ENCODE data around the gene EPN3. TPM values are rescaled to one million over a fixed set of nuclear protein-coding genes. Genes with fewer than 3 reads are reported as not detected.

Gene EPN3
- total and polyA plus RNA-seq, 2 donors (not counting 1 experiment from before 2014, with no cell fraction given): not detected

GRCh38 chr17:50584116-50584515 is 51.6 kb downstream of the EPN3 start:
- peaks cover 0 to 8% (median 3%) of the 10 kb centered on the region in 4 experiments for H3K27me3 ChIP-seq (replicated peaks in 1 of 4; ENCODE audit: control extremely low read depth in 1 of 4, control insufficient read depth in 3 of 4, insufficient read depth in 4 of 4, low read length in 3 of 4)
- no peak overlapping the region for H3K9ac ChIP-seq (ENCODE audit: low read length)
- H3K4me2 ChIP-seq (replicated peaks; ENCODE audit: low read depth, low read length, poor library complexity, severe bottlenecking): no peak overlapping the region
- TF ChIP-seq EZH2 (IDR thresholded peaks at IDR 0.05; ENCODE audit: borderline replicate concordance, insufficient read depth, low read depth, low read length, poor library complexity, severe bottlenecking) (no peak), CTCF (IDR thresholded peaks at IDR 0.05) (no peak)
- DNase-seq: no peak
- H3K4me1 Mint-ChIP-seq: no peaks in the 10 kb centered on the region
- H3K27ac Mint-ChIP-seq: no peak overlapping the region
- ChIA-PET CTCF (no interaction called here), POLR2A (no interaction called here)
- intact Hi-C loops (cut with micrococcal nuclease): no loop called here
- ATAC-seq (ENCODE audit: low read depth): no peak
- H3K9me3 Mint-ChIP-seq (ENCODE audit: insufficient read depth): no peaks in the 10 kb centered on the region
- H3K4me3 ChIP-seq (ENCODE audit: control extremely low read depth in 1 of 5, extremely low read depth in 1 of 5, insufficient read depth in 1 of 5, low read depth in 2 of 5, low read length in 4 of 5): no peak overlapping the region
- no peaks in the 10 kb centered on the region for H4K20me1 ChIP-seq (ENCODE audit: control insufficient read depth, insufficient read depth, low read length, poor library complexity, severe bottlenecking)
- H3K36me3 ChIP-seq (replicated peaks in 1 of 2; ENCODE audit: control extremely low read depth in 1 of 2, control insufficient read depth in 1 of 2, extremely low read depth in 1 of 2, insufficient read depth in 2 of 2, low read length in 1 of 2): no peaks in the 10 kb centered on the region
- no peak overlapping the region for H3K27ac ChIP-seq (ENCODE audit: low read length in 2 of 2)
- no peak overlapping the region for H3K4me3 Mint-ChIP-seq
- WGBS (ENCODE audit: insufficient coverage): 83% methylated on average over 4 of the region's 4 CpGs
- H3K9me3 ChIP-seq (ENCODE audit: control extremely low read depth in 1 of 3, control insufficient read depth in 2 of 3, insufficient read depth in 1 of 3, low read length in 2 of 3): no peaks in the 10 kb centered on the region
- H3K27me3 Mint-ChIP-seq: peaks cover 28% of the 10 kb centered on the region
- no peak overlapping the region for H2AFZ ChIP-seq (ENCODE audit: insufficient read depth, low read depth, low read length, poor library complexity, severe bottlenecking)
- H3K79me2 ChIP-seq (ENCODE audit: control insufficient read depth, insufficient read depth, low read length): no peaks in the 10 kb centered on the region
- no peaks in the 10 kb centered on the region for H3K4me1 ChIP-seq (ENCODE audit: control insufficient read depth in 2 of 2, insufficient read depth in 2 of 2, low read length in 2 of 2)

GRCh38 chr17:50584749-50585148 is 52.2 kb downstream of the EPN3 start:
- Histone ChIP-seq H2AFZ (ENCODE audit: insufficient read depth, low read depth, low read length, poor library complexity, severe bottlenecking) (no peak overlapping the region), H3K79me2 (ENCODE audit: control insufficient read depth, insufficient read depth, low read length) (no peaks in the 10 kb centered on the region), H3K36me3 (replicated peaks in 1 of 2; ENCODE audit: control extremely low read depth in 1 of 2, control insufficient read depth in 1 of 2, extremely low read depth in 1 of 2, insufficient read depth in 2 of 2, low read length in 1 of 2) (no peaks in the 10 kb centered on the region), H3K4me3 (ENCODE audit: control extremely low read depth in 1 of 5, extremely low read depth in 1 of 5, insufficient read depth in 1 of 5, low read depth in 2 of 5, low read length in 4 of 5) (no peak overlapping the region), H3K27ac (ENCODE audit: low read length in 2 of 2) (no peak overlapping the region), H3K9me3 (ENCODE audit: control extremely low read depth in 1 of 3, control insufficient read depth in 2 of 3, insufficient read depth in 1 of 3, low read length in 2 of 3) (no peaks in the 10 kb centered on the region), H3K4me1 (ENCODE audit: control insufficient read depth in 2 of 2, insufficient read depth in 2 of 2, low read length in 2 of 2) (no peaks in the 10 kb centered on the region), H3K9ac (ENCODE audit: low read length) (no peak overlapping the region), H3K4me2 (replicated peaks; ENCODE audit: low read depth, low read length, poor library complexity, severe bottlenecking) (no peak overlapping the region), H3K27me3 (replicated peaks in 1 of 4; ENCODE audit: control extremely low read depth in 1 of 4, control insufficient read depth in 3 of 4, insufficient read depth in 4 of 4, low read length in 3 of 4) (peaks cover 0 to 8% (median 3%) of the 10 kb centered on the region in 4 experiments), H4K20me1 (ENCODE audit: control insufficient read depth, insufficient read depth, low read length, poor library complexity, severe bottlenecking) (no peaks in the 10 kb centered on the region)
- CTCF ChIA-PET: no interaction called here
- Mint-ChIP-seq H3K4me1 (no peaks in the 10 kb centered on the region), H3K27ac (no peak overlapping the region), H3K4me3 (no peak overlapping the region), H3K9me3 (ENCODE audit: insufficient read depth) (no peaks in the 10 kb centered on the region), H3K27me3 (peaks cover 27% of the 10 kb centered on the region)
- DNase-seq: no peak
- ATAC-seq (ENCODE audit: low read depth): no peak
- 93% methylated on average over 5 of the region's 6 CpGs for WGBS (ENCODE audit: insufficient coverage)
- POLR2A ChIA-PET: no interaction called here
- TF ChIP-seq EZH2 (IDR thresholded peaks at IDR 0.05; ENCODE audit: borderline replicate concordance, insufficient read depth, low read depth, low read length, poor library complexity, severe bottlenecking) (no peak), CTCF (IDR thresholded peaks at IDR 0.05) (no peak)
- intact Hi-C loops (cut with micrococcal nuclease): no loop called here

Data from B cell (primary cell).